ENCODE results near the gene PCDHGA1. TPM values are rescaled to one million over a fixed set of nuclear protein-coding genes. Genes with fewer than 3 reads are reported as not detected.

The PCDHGA1 gene
- polyA plus RNA-seq, 1 experiment: 2.2 TPM

GRCh38 chr5:141504216-141504615, 173.9 kb downstream of the PCDHGA1 start:
- H3K27me3 ChIP-seq (ENCODE audit: control insufficient read depth, insufficient read depth, low read length): no peaks in the 10 kb centered on the region
- no peaks in the 10 kb centered on the region for H3K9me3 ChIP-seq (ENCODE audit: control insufficient read depth, insufficient read depth, low read length)
- POLR2A ChIA-PET: no interaction called here
- H3K4me3 ChIP-seq (ENCODE audit: low read depth, low read length): no peak overlapping the region
- CTCF ChIA-PET: no interaction called here
- TF ChIP-seq CTCF (IDR thresholded peaks at IDR 0.05; ENCODE audit: low read depth, low read length): no peak
- no peak for DNase-seq (ENCODE audit: low read depth, low spot score)
- H3K27ac ChIP-seq (ENCODE audit: low read depth, low read length): no peak overlapping the region

GRCh38 chr5:141506381-141507155, 176.3 kb downstream of the PCDHGA1 start:
- ChIA-PET CTCF (interaction anchor here (0.7 to 11.7 kb wide), 4 partner anchors 16 to 959 kb away, joined by 3 to 165 read pairs (median 6); no protein-coding TSS in a partner anchor), POLR2A (interaction anchor here (0.7 to 4.7 kb wide), 5 partner anchors 12 to 704 kb away, joined by 3 to 40 read pairs (median 23); partner anchors contain the start of gene PCDHGC3)
- Histone ChIP-seq H3K27me3 (ENCODE audit: control insufficient read depth, insufficient read depth, low read length) (no peaks in the 10 kb centered on the region), H3K9me3 (ENCODE audit: control insufficient read depth, insufficient read depth, low read length) (no peaks in the 10 kb centered on the region), H3K4me3 (ENCODE audit: low read depth, low read length) (no peak overlapping the region), H3K27ac (ENCODE audit: low read depth, low read length) (peak overlapping the region; percentile 39)
- no peak for TF ChIP-seq CTCF (IDR thresholded peaks at IDR 0.05; ENCODE audit: low read depth, low read length)
- DNase-seq (ENCODE audit: low read depth, low spot score): no peak

- CTCF ChIA-PET: interaction anchor here (0.5 to 11.7 kb wide), 10 partner anchors 8 to 95 kb away, joined by 3 to 165 read pairs (median 4); partner anchors contain the start of genes PCDHGA10 and PCDHGC5
- DNase-seq (ENCODE audit: low read depth, low spot score): peak; percentile 83
- H3K4me3 ChIP-seq (ENCODE audit: low read depth, low read length): peak overlapping the region; percentile 31; the same call in 1 of the 2 replicates
- H3K27me3 ChIP-seq (ENCODE audit: control insufficient read depth, insufficient read depth, low read length): no peaks in the 10 kb centered on the region
- POLR2A ChIA-PET: interaction anchor here (1.1 to 4.7 kb wide), 7 partner anchors 11 to 50 kb away, joined by 3 to 40 read pairs (median 8); partner anchors contain the start of genes PCDHGC3 and PCDHGC5
- no peak for TF ChIP-seq CTCF (IDR thresholded peaks at IDR 0.05; ENCODE audit: low read depth, low read length)
- H3K27ac ChIP-seq (ENCODE audit: low read depth, low read length): peak overlapping the region; percentile 91
- H3K9me3 ChIP-seq (ENCODE audit: control insufficient read depth, insufficient read depth, low read length): no peaks in the 10 kb centered on the region
Observed at GRCh38 chr5:141507387-141508091, 177.2 kb downstream of the PCDHGA1 start.

- peak overlapping the region; percentile 91 for H3K27ac ChIP-seq (ENCODE audit: low read depth, low read length)
- POLR2A ChIA-PET: interaction anchor here (1.1 to 4.7 kb wide), 6 partner anchors 10 to 49 kb away, joined by 5 to 40 read pairs (median 16); partner anchors contain the start of genes PCDHGC3 and PCDHGC5
- H3K27me3 ChIP-seq (ENCODE audit: control insufficient read depth, insufficient read depth, low read length): no peaks in the 10 kb centered on the region
- DNase-seq (ENCODE audit: low read depth, low spot score): no peak
- TF ChIP-seq CTCF (IDR thresholded peaks at IDR 0.05; ENCODE audit: low read depth, low read length): no peak
- CTCF ChIA-PET: interaction anchor here (0.5 to 11.7 kb wide), 10 partner anchors 9 to 96 kb away, joined by 3 to 165 read pairs (median 4); partner anchors contain the start of genes PCDHGA10, PCDHGC3 and PCDHGC5
- peak overlapping the region; percentile 40 for H3K4me3 ChIP-seq (ENCODE audit: low read depth, low read length)
- H3K9me3 ChIP-seq (ENCODE audit: control insufficient read depth, insufficient read depth, low read length): no peaks in the 10 kb centered on the region
Observed at GRCh38 chr5:141508440-141508797, 178.1 kb downstream of the PCDHGA1 start.

Data from AG04450 (cell line).